GM18867 (cell line): ENCODE results near the gene PLA2G4F.

Experiments
- ATAC-seq: cut with Tn5 transposase; IDR thresholded peaks from one replicate; pipeline ENCODE4 v1.9.1; 2021; ENCODE audit warnings: mild to moderate bottlenecking, moderate library complexity; ENCODE audit not compliant: unreplicated experiment

PLA2G4F gene

GRCh38 chr15:42131826-42132806 lies 24.3 kb downstream of the PLA2G4F start:
- no peak for ATAC-seq

GRCh38 chr15:42131006-42131405 lies 25.4 kb downstream of the PLA2G4F start:
- ATAC-seq = no peak

DNA sequence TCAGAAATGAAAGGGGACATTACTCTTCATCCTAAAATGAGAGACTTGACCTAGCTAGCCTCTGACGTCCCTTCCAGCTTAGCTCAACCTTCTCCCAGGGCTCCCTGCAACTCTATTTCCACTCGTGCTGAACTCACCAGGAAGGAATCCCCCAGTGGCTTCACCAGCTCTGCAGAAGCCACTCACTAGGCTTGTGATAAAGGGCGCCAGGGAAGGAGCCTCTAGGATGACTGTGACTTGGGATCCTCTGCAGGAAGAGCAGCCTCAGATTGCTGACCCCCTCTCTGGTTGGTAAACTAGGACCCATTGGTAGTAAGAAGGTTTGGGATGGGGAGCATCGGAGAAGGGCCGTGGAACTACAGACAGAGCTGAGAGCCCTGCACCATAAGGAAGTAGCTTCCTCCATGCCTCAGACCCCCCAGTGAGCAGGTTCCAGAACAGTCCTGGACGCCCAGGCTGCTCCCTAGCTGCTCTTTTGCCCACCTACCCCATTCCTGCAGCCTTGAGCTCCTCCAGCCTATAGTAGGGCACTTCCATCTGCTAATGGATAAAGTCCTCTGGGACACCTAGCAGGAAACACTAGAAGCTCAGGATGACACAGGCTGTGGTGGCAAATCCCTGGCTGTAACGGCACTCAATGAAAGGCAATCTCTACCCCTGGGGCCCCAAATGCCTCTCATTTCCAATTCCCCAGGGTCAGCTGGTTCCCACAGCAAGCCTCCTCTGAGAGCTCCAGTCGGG lies 26.0 kb downstream of the PLA2G4F start:
- ATAC-seq = no peak

DNA sequence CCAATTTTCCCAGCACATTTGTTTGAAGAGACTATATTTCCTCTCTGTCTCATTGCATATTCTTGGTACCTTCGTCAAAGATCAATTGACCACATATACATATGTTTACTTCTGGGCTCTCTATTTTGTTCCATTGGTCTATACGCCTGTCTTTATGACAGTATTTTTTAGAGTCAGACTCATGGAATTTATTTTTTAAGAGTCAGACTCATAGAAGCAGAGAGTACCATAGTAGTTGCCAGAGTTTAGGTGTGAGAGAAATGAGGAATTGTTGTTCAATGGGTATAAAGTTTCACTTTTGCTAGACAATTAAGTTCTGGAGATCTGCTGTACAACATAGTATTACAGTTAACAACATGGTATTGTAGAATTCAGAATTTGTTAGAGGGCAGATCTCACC lies 27.1 kb downstream of the PLA2G4F start:
- ATAC-seq = no peak

DNA sequence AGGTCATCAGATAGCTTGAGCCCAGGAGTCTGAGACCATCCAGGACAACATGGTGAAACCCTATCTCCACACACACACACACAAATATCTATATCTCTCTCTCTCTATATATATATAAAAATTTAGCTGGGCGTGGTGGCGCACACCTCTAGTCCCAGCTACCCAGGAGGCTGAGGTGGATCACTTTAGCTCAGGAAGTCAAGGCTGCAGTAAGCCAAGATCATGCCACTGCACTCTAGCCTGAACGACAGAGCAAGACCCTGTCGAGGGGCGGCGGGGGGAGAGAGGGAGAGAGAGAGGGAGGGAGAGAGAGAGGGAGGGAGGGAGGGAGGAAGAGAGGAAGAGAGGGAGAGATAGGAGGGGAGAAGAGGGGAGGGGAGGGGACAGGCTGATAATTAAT lies 28.0 kb downstream of the PLA2G4F start:
- no peak for ATAC-seq

DNA sequence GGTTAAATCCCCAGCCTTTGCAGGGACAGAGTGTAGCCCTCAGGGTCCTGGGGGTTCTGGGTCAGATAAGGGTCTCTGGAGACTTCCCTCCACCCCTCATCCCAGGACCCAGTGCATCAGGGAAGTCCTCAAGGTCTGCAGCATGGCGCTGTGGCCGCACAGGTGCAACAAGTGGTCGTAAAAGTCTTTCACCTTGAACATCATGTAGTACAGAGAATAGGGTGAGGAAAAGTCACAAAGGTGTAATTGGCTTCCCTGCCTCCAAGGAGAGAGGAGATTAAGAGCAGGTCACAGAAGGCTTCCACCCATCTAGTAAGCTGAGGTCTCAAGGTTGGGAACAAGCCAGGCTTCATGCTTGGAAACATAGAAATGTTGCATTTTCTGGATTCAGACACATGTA lies 32.9 kb downstream of the PLA2G4F start:
- no peak for ATAC-seq

GRCh38 chr15:42121682-42122081 lies 34.8 kb downstream of the PLA2G4F start:
- ATAC-seq = no peak

GRCh38 chr15:42121021-42121420 lies 35.4 kb downstream of the PLA2G4F start:
- no peak for ATAC-seq

- ATAC-seq = no peak
Observed at GRCh38 chr15:42120285-42120684, 36.2 kb downstream of the PLA2G4F start.

DNA sequence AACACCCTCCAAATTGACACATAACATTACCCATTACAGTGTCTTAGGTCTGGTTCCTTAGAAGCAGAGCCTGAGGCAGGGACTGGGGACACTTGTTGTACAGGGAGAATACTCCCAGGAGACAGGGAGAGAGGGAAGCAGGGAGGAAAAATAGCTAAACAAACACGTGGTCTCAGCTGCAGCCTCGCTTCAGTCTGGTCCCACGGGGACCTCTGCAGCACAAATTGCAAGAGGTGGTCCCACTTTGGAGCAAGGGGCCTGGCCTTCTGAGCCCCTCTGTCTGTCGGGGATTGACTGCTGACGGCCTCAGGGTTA lies 37.0 kb downstream of the PLA2G4F start:
- no peak for ATAC-seq

DNA sequence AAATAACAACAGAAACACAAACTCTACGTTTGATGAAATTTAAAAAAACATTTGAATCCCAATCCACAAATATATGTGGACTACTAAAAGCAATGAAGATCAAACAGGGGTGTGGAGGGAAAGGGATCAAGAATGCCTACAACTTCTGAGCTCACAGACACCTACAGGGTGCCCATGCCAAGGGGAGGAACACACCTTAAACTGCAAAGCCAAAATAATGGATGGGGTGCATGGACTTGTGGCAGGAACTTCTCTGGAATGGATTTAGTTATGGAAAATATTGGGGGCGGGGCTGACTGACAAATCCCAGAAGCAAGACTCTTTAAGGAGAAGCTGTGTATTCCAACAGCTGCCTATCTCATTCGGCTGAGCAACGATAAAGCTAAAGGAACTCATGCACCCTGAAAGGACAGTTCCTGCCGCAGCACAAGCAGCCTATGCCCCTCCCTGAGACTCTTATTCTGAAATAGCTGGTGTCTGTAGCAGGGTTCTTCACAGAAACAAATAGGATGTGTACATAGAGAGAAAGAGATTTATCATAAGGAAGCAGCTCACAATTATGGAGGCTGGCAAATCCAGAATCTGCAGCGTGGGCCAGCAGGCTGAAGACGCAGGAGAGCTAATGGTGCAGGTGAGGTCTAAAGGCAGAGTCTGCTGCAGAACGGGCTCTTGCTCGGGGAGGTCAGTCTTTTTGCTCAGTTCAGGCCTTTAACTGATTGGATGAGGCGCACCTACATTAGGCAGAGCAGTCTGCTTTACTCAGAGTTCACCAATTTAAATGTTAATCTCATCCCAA lies 37.6 kb downstream of the PLA2G4F start:
- ATAC-seq = no peak

DNA sequence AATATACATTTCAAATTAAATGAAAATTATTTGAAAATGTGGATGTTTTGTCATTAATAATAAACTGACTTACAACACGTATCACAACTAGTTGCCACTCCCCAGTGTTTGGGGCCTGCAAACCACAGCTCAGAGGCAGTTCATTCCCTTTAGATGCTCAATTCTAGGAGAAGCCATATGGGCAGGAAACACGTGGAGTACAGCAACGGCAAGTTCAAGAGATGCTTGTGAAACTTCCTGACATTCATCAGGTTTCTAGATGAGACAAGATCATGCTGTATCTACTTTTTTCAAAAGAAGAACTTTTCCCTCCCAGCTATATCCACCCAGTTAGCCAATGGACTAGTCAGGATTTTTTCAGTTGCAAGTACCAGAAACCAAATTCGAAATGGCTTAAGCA lies 44.5 kb downstream of the PLA2G4F start:
- ATAC-seq = no peak

DNA sequence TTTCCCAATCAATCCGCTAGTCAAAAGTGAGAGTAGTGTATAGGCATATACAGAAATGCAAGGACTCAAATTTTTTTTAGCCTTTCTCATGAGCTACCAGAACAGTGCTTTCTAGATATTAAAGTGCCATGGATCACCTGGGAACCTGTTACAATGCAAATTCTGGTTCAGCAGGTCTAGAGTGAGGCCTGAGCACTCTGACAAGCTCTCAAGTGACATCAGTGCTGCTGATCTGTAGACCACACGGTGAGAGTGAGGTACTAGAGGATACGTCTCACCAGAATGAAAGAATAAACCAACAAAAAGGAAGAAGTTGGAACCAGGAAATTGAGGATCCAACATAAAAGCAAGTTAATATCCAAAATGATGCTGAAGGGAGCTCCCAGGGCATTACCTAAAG lies 46.1 kb downstream of the PLA2G4F start:
- ATAC-seq = no peak

DNA sequence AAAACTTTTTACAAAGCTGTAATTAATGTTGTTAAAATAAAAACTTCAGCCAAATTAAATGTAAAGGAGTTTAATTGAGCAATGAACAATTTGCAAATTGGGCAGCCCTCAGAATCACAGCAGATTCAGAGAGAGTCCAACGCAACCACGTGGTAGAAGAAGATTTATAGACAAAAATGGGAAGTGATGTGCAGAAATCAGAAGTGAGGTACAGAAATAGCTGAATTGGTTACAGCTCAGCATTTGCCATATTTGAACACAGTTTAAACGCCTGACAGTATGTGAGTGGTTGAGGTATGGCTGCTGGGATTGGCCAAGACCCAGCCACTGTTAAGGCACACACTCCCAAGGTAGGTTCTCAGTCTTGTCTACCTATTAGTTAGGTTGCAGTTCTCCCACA lies 47.6 kb downstream of the PLA2G4F start:
- no peak for ATAC-seq

DNA sequence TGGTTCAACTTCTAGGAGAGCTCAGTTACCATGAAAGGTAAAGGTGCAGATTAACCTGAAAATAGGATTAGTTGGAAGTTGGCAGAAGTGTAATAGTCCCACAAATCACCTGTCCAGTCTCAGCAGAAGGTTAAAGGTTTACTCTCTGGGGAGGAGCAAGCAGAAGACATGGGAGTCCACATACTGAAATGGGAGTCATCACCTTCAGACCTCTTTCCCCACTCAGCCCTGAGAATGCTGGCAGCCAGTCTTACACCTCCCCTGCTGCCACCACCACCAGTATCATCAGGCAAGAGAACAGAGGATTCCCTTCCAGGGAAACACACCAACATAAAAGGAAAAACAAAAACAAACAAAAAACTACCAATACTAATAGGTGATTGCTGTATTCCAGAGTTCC lies 48.2 kb downstream of the PLA2G4F start:
- ATAC-seq = no peak

DNA sequence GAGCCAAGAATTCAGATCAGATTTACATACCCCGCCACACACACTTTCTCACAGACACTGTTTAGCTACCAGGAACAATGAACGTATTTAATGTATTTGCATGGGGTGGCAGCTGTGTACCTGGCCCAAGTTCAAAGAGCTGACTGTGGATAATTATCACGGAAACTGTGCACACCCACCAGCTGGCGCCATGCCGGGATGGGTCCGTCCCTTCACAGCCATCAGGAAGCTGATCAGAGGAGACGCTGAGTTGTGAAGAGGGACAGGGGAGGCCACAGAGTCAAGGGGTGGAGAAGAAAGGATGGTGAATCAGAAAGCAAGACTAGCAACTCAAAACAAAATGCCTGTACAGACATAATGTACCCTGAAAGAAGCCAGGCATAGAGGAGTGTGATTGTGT lies 49.0 kb downstream of the PLA2G4F start:
- ATAC-seq = peak; percentile 44

DNA sequence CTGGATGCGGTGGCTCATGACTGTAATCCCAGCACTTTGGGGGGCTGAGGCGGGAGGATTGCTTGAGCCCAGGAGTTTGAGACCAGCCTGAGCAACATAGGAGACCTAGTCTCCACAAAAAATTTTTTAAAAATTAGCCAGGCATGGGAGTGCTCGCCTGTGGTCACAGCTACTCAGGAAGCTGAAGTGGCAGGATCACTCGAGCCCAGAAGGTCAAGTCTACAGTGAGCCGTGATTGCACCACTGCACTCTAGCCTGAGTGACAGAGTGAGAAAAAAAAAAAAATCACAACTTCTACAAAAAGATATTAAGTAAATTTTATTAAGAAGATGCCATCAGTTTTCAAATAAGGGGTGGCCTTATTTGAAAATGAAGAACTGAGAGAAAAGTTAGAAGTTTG lies 50.1 kb downstream of the PLA2G4F start:
- ATAC-seq = no peak

DNA sequence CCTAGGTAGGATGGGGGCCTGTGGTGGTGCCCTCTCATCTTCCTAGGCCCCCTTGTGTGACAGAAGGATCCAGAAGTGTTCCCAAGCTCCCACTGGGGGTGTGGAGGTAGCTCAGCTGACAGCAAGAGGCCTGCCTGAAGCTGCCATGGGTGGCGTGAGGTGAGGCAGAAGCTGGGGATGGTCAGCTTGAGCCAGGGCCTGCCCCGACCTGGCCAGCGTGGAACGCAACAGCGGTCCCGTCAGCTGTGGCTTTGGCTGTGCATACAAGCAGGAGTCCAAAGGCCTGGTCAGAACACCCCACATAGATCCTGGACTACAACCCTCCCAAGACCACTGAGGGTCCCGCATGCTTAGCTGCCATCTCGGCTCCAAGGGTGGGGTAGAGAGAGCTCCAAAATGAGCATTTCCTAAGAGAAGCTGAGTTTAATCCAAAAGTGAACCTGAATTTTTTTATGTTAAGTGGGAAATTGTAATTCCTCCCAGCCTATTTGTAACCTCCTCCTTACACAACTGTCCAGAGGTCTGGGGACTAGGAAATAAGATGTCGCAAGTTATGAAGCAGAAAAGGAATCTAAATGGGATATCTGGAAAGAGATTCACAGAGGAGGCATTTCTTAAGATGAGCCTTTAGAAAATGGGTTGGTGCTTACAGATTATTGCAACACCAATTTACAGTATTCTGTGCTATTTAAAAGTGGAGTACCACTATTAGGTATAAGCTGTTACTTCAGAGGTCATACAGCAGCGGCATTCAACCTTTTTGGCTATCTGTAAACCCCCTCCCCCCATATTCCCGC lies 52.1 kb downstream of the PLA2G4F start:
- ATAC-seq = no peak

GRCh38 chr15:42102646-42103235 lies 53.7 kb downstream of the PLA2G4F start:
- no peak for ATAC-seq

- no peak for ATAC-seq
Observed at GRCh38 chr15:42101861-42102260, 54.6 kb downstream of the PLA2G4F start.
